HEK293 (cell line): ENCODE data around the gene FGR.

Source experiments
- CTCF ChIA-PET: fragments of 350-600 bp; formaldehyde crosslinking; extraction: SDS; loops from one replicate; lab custom pipeline; 2021; ENCODE audit warnings: antibody characterized with exemption; lab: Yijun Ruan, JAX
- POLR2A ChIA-PET: fragments of 300-600 bp; formaldehyde crosslinking; extraction: SDS; loops from one replicate; lab custom pipeline; 2020; ENCODE audit warnings: antibody characterized with exemption, inconsistent platforms; lab: Yijun Ruan, JAX
- H3K27ac ChIP-seq: fragments of 200-500 bp; sonication (Bioruptor generic); 2 replicates; pipeline ENCODE4 v1.5.1; 2014; ENCODE audit warnings: low read depth, low read length, control low read depth, inconsistent platforms; ENCODE audit errors: extremely low read depth
- H3K36me3 ChIP-seq, 2 experiments: fragments of 200-500 bp in 1 of 2; sonication (Bioruptor generic) in 1 of 2; 1 replicate in 1 of 2; 2 replicates in 1 of 2; pipeline ENCODE4 v1.5.1; 2014 to 2017; ENCODE audit warnings: inconsistent platforms in 2 of 2, low read length in 2 of 2; ENCODE audit not compliant: control insufficient read depth in 2 of 2, insufficient read depth in 1 of 2
- H3K4me1 ChIP-seq: fragments of 200-500 bp; sonication (Bioruptor generic); 2 replicates; pipeline ENCODE4 v1.5.1; 2014; ENCODE audit warnings: mild to moderate bottlenecking, low read length, inconsistent platforms; ENCODE audit not compliant: control insufficient read depth, insufficient read depth
- H3K4me3 ChIP-seq: 2 replicates; pipeline ENCODE4 v1.5.1; 2011; ENCODE audit warnings: low read depth, mild to moderate bottlenecking, control low read depth, low read length, moderate library complexity
- H3K9me3 ChIP-seq: fragments of 200-500 bp; sonication (Bioruptor generic); 2 replicates; pipeline ENCODE4 v1.5.1; 2014; ENCODE audit warnings: low read depth, low read length, inconsistent platforms; ENCODE audit not compliant: control insufficient read depth, insufficient read depth
- GFI1B ChIP-seq: fragments of 450-650 bp; formaldehyde crosslinking; IDR thresholded peaks from 2 replicates; pipeline ENCODE4 v1.5.1; 2016; ENCODE audit warnings: missing biosample characterization, missing genetic modification characterization
- GLIS2 ChIP-seq: fragments of 450-650 bp; formaldehyde crosslinking; IDR thresholded peaks from 2 replicates; pipeline ENCODE4 v1.5.1; 2016; ENCODE audit warnings: missing biosample characterization, missing genetic modification characterization
- KLF8 ChIP-seq: fragments of 450-650 bp; formaldehyde crosslinking; IDR thresholded peaks from 2 replicates; pipeline ENCODE4 v1.5.1; 2016; ENCODE audit warnings: missing biosample characterization, missing genetic modification characterization
- KLF9 ChIP-seq: fragments of 450-650 bp; formaldehyde crosslinking; IDR thresholded peaks from 2 replicates; pipeline ENCODE4 v1.5.1; 2016; ENCODE audit warnings: missing biosample characterization, missing genetic modification characterization, low read depth
- ZBTB17 ChIP-seq: fragments of 450-650 bp; formaldehyde crosslinking; IDR thresholded peaks from 2 replicates; pipeline ENCODE4 v1.5.1; 2016; ENCODE audit warnings: missing biosample characterization, missing genetic modification characterization
- ZBTB20 ChIP-seq: fragments of 450-650 bp; formaldehyde crosslinking; IDR thresholded peaks from 2 replicates; pipeline ENCODE4 v1.5.1; 2016; ENCODE audit warnings: missing biosample characterization, missing genetic modification characterization
- ZBTB48 ChIP-seq: fragments of 450-650 bp; formaldehyde crosslinking; IDR thresholded peaks from 2 replicates; pipeline ENCODE4 v1.5.1; 2016; ENCODE audit warnings: missing biosample characterization, missing genetic modification characterization
- ZNF112 ChIP-seq: fragments of 450-650 bp; formaldehyde crosslinking; IDR thresholded peaks from 2 replicates; pipeline ENCODE4 v1.5.0; 2017; ENCODE audit warnings: missing biosample characterization, missing genetic modification characterization
- ZNF175 ChIP-seq: fragments of 450-650 bp; formaldehyde crosslinking; IDR thresholded peaks from 2 replicates; pipeline ENCODE4 v1.5.1; 2016; ENCODE audit warnings: missing biosample characterization, missing genetic modification characterization
- ZNF2 ChIP-seq: fragments of 450-650 bp; formaldehyde crosslinking; IDR thresholded peaks from 2 replicates; pipeline ENCODE4 v1.5.1; 2016; ENCODE audit warnings: missing biosample characterization, missing genetic modification characterization
- ZNF274 ChIP-seq, 2 experiments: fragments of 200-500 bp in 1 of 2; fragments of 450-650 bp in 1 of 2; sonication (Bioruptor generic) in 1 of 2; formaldehyde crosslinking in 1 of 2; IDR thresholded peaks; 2 replicates each; pipeline versions ENCODE4 v1.5.1 to v1.6.1; 2014 to 2016; ENCODE audit warnings: borderline replicate concordance in 1 of 2, inconsistent platforms in 1 of 2, low read length in 1 of 2, missing biosample characterization in 1 of 2, missing genetic modification characterization in 1 of 2
- ZNF335 ChIP-seq: fragments of 450-650 bp; formaldehyde crosslinking; conservative IDR thresholded peaks from 2 replicates; pipeline ENCODE4 v1.5.1; 2016; ENCODE audit warnings: missing biosample characterization, missing genetic modification characterization
- ZNF341 ChIP-seq: fragments of 450-650 bp; formaldehyde crosslinking; IDR thresholded peaks from 2 replicates; pipeline ENCODE4; 2016; ENCODE audit warnings: low read depth, missing biosample characterization, missing genetic modification characterization
- ZNF391 ChIP-seq: fragments of 450-650 bp; formaldehyde crosslinking; IDR thresholded peaks from 2 replicates; pipeline ENCODE4 v1.5.1; 2016; ENCODE audit warnings: low read depth, missing biosample characterization, missing genetic modification characterization, borderline replicate concordance
- ZNF48 ChIP-seq: fragments of 450-650 bp; formaldehyde crosslinking; IDR thresholded peaks from 2 replicates; pipeline ENCODE4 v1.5.1; 2016; ENCODE audit warnings: missing biosample characterization, missing genetic modification characterization
- ZNF501 ChIP-seq: fragments of 450-650 bp; formaldehyde crosslinking; IDR thresholded peaks from 2 replicates; pipeline ENCODE4 v1.5.1; 2016; ENCODE audit warnings: missing biosample characterization, missing genetic modification characterization
- ZNF560 ChIP-seq: fragments of 450-650 bp; formaldehyde crosslinking; IDR thresholded peaks from 2 replicates; pipeline ENCODE4 v1.5.1; 2017; ENCODE audit warnings: missing biosample characterization, missing genetic modification characterization, borderline replicate concordance
- ZSCAN16 ChIP-seq: fragments of 450-650 bp; formaldehyde crosslinking; IDR thresholded peaks from 2 replicates; pipeline ENCODE4 v1.5.1; 2016; ENCODE audit warnings: missing biosample characterization, missing genetic modification characterization
- TF ChIP-seq, protein P1 (sequence below): fragments of 450-650 bp; formaldehyde crosslinking; IDR thresholded peaks from 2 replicates; pipeline ENCODE4 v1.5.1; 2017; ENCODE audit warnings: missing biosample characterization, missing genetic modification characterization
- TF ChIP-seq, protein P2 (sequence below): fragments of 450-650 bp; formaldehyde crosslinking; IDR thresholded peaks from 2 replicates; pipeline ENCODE4 v1.5.1; 2016; ENCODE audit warnings: missing biosample characterization, missing genetic modification characterization, borderline replicate concordance
- TF ChIP-seq, protein P3 (sequence below): fragments of 450-650 bp; formaldehyde crosslinking; IDR thresholded peaks from 2 replicates; pipeline ENCODE4 v1.5.1; 2016; ENCODE audit warnings: missing biosample characterization, missing genetic modification characterization
- TF ChIP-seq, protein P4 (sequence below): fragments of 450-650 bp; formaldehyde crosslinking; IDR thresholded peaks from 2 replicates; pipeline ENCODE4 v1.5.1; 2016; ENCODE audit warnings: missing biosample characterization, missing genetic modification characterization

FGR gene

DNA sequence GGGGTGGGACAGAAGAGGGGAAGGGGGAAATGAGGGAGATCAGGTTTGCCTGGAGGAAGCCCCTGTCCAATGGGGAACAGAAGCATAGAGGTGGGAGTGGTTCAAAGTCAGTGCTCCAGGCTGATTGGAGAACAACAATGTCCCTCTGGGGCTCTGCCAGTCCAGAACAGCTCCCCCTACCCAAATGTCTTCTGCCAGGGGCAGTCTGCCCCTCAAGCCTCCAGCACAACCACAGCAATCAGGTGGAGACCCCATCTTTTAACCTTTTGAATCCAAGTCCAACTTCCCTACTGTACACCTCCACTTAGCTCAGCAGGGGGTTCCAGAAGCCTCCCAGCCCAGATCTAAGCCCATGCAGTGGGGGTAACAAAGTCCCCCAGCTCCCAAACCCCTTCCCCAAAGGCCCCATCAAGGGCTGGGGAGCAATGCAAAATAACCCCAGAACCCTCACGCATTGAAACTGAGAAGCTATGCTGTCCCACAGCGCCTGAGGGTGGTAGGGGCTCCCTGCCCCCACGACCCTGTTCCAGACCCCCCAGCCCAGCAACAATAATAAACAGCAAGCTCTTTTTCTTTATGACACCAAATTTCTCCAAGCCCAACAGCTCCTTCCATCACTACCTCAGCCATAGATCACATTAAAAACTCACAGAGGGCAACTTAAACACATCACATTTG is 34.3 kb downstream of the FGR start (continued):
- TF ChIP-seq ZNF341 (tag by site-specific recombination) (0 out of 2 replicates have a peak, but pooled peaks have one; percentile 21), GFI1B (tag by site-specific recombination) (no peak), ZNF48 (tag by site-specific recombination) (no peak), GLIS2 (peak; percentile 75)

DNA sequence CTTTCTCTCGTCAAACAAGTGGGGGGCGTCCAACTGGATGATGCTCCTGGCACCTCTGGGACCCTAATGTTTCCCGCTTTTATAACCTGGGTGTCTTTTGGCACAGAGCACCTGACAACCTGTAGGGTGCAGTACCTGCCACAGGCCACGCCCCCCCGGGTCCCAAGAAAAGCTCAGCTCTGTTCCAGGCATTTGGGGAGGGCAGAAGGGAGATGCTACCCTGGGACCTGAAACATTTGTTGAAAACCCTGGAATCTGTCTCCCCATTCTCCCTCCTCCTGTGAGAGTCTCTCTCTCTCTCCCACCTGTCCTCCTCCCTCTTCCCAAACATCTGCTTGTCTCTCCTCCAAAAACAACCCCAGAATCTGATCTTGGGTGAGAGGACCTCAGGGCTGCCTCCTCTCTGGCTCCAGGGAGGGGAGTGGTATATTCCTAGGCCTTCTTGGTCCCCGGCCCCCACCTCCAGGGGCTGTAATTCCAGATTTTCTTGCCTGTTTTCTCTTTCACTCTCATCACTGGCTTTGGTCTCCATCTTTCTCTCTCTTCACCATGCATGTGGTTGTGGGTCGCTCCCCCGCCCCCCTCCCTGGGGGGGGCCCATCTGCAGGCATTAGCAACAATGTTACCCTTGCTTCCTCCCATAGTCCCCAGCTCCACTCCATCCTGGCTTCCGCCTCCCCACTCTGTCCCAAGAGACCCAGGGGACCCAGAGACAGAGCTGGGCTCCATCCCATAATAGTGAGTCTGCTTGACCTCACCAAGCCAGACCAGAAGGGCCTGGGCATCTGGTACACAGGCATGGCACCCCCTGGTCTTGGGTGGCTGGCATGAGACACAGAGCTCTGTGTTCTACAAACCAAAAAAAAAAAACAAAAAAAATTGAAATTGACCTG is 35.1 kb downstream of the FGR start:
- POLR2A ChIA-PET, result interaction anchor here (0.5 to 4.2 kb wide), 7 partner anchors 23 to 1968 kb away, joined by 3 to 21 read pairs (median 5); partner anchors contain the start of gene WASF2
- H3K9me3 ChIP-seq, result no peaks in the 10 kb centered on the region
- peaks cover 0 to 7% of the 10 kb centered on the region in 2 experiments; a peak in 1 of 3 replicates for H3K36me3 ChIP-seq
- H3K4me3 ChIP-seq, result no peak overlapping the region
- H3K27ac ChIP-seq, result no peak overlapping the region
- H3K4me1 ChIP-seq, result peaks cover 25% of the 10 kb centered on the region
- CTCF ChIA-PET, result interaction anchor here (0.6 to 4.3 kb wide), 16 partner anchors 9 to 1599 kb away, joined by 3 to 29 read pairs (median 4); no protein-coding TSS in a partner anchor
- TF ChIP-seq ZBTB20 (tag by site-specific recombination) (peak; percentile 54), ZNF335 (tag by site-specific recombination) (peak; percentile 59), ZNF391 (tag by site-specific recombination) (no peak), ZSCAN16 (tag by site-specific recombination) (no peak), KLF9 (tag by site-specific recombination) (peak; percentile 51), ZBTB48 (tag by site-specific recombination) (0 out of 2 replicates have a peak, but pooled peaks have one; percentile 7), ZNF2 (tag by site-specific recombination) (no peak), ZNF274 (IDR thresholded peaks at IDR 0.05; ENCODE audit: low read length) (no peak), ZNF274 (tag by site-specific recombination; IDR thresholded peaks at IDR 0.05; ENCODE audit: borderline replicate concordance) (no peak), ZNF175 (tag by site-specific recombination) (no peak), ZNF112 (tag by site-specific recombination) (no peak), ZBTB17 (tag by site-specific recombination) (no peak; the same call in 1 of the 2 replicates), KLF8 (tag by site-specific recombination) (no peak), ZNF560 (tag by site-specific recombination) (no peak), ZNF501 (tag by site-specific recombination) (no peak)
- TF ChIP-seq, protein P1, sequence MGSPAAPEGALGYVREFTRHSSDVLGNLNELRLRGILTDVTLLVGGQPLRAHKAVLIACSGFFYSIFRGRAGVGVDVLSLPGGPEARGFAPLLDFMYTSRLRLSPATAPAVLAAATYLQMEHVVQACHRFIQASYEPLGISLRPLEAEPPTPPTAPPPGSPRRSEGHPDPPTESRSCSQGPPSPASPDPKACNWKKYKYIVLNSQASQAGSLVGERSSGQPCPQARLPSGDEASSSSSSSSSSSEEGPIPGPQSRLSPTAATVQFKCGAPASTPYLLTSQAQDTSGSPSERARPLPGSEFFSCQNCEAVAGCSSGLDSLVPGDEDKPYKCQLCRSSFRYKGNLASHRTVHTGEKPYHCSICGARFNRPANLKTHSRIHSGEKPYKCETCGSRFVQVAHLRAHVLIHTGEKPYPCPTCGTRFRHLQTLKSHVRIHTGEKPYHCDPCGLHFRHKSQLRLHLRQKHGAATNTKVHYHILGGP (tag by site-specific recombination), result no peak
- TF ChIP-seq, protein P2, sequence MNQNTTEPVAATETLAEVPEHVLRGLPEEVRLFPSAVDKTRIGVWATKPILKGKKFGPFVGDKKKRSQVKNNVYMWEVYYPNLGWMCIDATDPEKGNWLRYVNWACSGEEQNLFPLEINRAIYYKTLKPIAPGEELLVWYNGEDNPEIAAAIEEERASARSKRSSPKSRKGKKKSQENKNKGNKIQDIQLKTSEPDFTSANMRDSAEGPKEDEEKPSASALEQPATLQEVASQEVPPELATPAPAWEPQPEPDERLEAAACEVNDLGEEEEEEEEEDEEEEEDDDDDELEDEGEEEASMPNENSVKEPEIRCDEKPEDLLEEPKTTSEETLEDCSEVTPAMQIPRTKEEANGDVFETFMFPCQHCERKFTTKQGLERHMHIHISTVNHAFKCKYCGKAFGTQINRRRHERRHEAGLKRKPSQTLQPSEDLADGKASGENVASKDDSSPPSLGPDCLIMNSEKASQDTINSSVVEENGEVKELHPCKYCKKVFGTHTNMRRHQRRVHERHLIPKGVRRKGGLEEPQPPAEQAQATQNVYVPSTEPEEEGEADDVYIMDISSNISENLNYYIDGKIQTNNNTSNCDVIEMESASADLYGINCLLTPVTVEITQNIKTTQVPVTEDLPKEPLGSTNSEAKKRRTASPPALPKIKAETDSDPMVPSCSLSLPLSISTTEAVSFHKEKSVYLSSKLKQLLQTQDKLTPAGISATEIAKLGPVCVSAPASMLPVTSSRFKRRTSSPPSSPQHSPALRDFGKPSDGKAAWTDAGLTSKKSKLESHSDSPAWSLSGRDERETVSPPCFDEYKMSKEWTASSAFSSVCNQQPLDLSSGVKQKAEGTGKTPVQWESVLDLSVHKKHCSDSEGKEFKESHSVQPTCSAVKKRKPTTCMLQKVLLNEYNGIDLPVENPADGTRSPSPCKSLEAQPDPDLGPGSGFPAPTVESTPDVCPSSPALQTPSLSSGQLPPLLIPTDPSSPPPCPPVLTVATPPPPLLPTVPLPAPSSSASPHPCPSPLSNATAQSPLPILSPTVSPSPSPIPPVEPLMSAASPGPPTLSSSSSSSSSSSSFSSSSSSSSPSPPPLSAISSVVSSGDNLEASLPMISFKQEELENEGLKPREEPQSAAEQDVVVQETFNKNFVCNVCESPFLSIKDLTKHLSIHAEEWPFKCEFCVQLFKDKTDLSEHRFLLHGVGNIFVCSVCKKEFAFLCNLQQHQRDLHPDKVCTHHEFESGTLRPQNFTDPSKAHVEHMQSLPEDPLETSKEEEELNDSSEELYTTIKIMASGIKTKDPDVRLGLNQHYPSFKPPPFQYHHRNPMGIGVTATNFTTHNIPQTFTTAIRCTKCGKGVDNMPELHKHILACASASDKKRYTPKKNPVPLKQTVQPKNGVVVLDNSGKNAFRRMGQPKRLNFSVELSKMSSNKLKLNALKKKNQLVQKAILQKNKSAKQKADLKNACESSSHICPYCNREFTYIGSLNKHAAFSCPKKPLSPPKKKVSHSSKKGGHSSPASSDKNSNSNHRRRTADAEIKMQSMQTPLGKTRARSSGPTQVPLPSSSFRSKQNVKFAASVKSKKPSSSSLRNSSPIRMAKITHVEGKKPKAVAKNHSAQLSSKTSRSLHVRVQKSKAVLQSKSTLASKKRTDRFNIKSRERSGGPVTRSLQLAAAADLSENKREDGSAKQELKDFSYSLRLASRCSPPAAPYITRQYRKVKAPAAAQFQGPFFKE (tag by site-specific recombination), result no peak
- TF ChIP-seq, protein P3, sequence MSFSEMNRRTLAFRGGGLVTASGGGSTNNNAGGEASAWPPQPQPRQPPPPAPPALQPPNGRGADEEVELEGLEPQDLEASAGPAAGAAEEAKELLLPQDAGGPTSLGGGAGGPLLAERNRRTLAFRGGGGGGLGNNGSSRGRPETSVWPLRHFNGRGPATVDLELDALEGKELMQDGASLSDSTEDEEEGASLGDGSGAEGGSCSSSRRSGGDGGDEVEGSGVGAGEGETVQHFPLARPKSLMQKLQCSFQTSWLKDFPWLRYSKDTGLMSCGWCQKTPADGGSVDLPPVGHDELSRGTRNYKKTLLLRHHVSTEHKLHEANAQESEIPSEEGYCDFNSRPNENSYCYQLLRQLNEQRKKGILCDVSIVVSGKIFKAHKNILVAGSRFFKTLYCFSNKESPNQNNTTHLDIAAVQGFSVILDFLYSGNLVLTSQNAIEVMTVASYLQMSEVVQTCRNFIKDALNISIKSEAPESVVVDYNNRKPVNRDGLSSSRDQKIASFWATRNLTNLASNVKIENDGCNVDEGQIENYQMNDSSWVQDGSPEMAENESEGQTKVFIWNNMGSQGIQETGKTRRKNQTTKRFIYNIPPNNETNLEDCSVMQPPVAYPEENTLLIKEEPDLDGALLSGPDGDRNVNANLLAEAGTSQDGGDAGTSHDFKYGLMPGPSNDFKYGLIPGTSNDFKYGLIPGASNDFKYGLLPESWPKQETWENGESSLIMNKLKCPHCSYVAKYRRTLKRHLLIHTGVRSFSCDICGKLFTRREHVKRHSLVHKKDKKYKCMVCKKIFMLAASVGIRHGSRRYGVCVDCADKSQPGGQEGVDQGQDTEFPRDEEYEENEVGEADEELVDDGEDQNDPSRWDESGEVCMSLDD, result 0 out of 2 replicates have a peak, but pooled peaks have one; percentile 13
- TF ChIP-seq, protein P4, sequence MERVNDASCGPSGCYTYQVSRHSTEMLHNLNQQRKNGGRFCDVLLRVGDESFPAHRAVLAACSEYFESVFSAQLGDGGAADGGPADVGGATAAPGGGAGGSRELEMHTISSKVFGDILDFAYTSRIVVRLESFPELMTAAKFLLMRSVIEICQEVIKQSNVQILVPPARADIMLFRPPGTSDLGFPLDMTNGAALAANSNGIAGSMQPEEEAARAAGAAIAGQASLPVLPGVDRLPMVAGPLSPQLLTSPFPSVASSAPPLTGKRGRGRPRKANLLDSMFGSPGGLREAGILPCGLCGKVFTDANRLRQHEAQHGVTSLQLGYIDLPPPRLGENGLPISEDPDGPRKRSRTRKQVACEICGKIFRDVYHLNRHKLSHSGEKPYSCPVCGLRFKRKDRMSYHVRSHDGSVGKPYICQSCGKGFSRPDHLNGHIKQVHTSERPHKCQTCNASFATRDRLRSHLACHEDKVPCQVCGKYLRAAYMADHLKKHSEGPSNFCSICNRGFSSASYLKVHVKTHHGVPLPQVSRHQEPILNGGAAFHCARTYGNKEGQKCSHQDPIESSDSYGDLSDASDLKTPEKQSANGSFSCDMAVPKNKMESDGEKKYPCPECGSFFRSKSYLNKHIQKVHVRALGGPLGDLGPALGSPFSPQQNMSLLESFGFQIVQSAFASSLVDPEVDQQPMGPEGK (tag by site-specific recombination), result peak; percentile 51
